EH (cell line): ENCODE measurements around the gene GARRE1.

Experiments
- DNase-seq: peaks from one replicate; pipeline ENCODE4 v3.0.0-alpha.2; 2015; ENCODE audit warnings: low read depth

GARRE1 gene

GRCh38 chr19:34295103-34295502 lies 40.7 kb downstream of the GARRE1 start:
- no peak for DNase-seq

GRCh38 chr19:34298891-34299520 lies 44.7 kb downstream of the GARRE1 start:
- DNase-seq = no peak

- DNase-seq = no peak
These were observed 45.2 kb downstream of the GARRE1 start for GRCh38 chr19:34299576-34299975.

- DNase-seq = no peak
These were observed 46.0 kb downstream of the GARRE1 start for GRCh38 chr19:34300380-34300779.

GRCh38 chr19:34300962-34301361 lies 46.6 kb downstream of the GARRE1 start:
- no peak for DNase-seq
